Panc1 (cell line): Measurements from ENCODE around the gene ARHGEF26. TPM values are rescaled to one million over a fixed set of nuclear protein-coding genes. Genes with fewer than 3 reads are reported as not detected.
A peak's percentile ranks its signal among the peaks of the same experiment; 100 is the strongest.

Experiments
- ATAC-seq: fragments of 200-7000 bp; cut with Tn5 transposase; 2 replicates; pipeline ENCODE4 v1.9.1; 2020; ENCODE audit warnings: mild to moderate bottlenecking, moderate library complexity
- BruUV-seq: library from RNA; stranded (reverse); fragments of 400-500 nt; replicated peaks from 2 replicates; lab custom pipeline; 2021; lab: Mats Ljungman, UMichigan
- CTCF ChIA-PET: fragments of 300-600 bp; sonication (Branson Sonifier 250); formaldehyde crosslinking; loops from one replicate; lab custom pipeline; 2022; ENCODE audit warnings: antibody characterized with exemption; lab: Charles Lee
- POLR2A ChIA-PET: fragments of 300-600 bp; sonication (Branson Sonifier 250); formaldehyde crosslinking; loops from one replicate; lab custom pipeline; 2022; ENCODE audit warnings: antibody characterized with exemption; lab: Charles Lee
- DNase-seq: peaks from one replicate; pipeline ENCODE4 v3.0.0-alpha.2; 2010; ENCODE audit warnings: low read depth, low spot score
- H3K27ac ChIP-seq: 2 replicates; pipeline ENCODE4 v1.5.1; 2011; ENCODE audit warnings: mild to moderate bottlenecking, low read length, inconsistent platforms
- H3K27me3 ChIP-seq: fragments of 200-500 bp; sonication (Bioruptor generic); 2 replicates; pipeline ENCODE4 v1.6.0; 2014; ENCODE audit warnings: low read length, inconsistent platforms; ENCODE audit not compliant: control insufficient read depth, insufficient read depth
- H3K36me3 ChIP-seq: fragments of 200-500 bp; sonication (Bioruptor generic); 2 replicates; pipeline ENCODE4 v1.5.1; 2014; ENCODE audit warnings: inconsistent platforms, mild to moderate bottlenecking, low read length, moderate library complexity; ENCODE audit not compliant: control insufficient read depth, insufficient read depth
- H3K4me1 ChIP-seq: 2 replicates; pipeline ENCODE4 v1.5.1; 2011; ENCODE audit warnings: inconsistent platforms, mild to moderate bottlenecking, low read length, moderate library complexity; ENCODE audit not compliant: control insufficient read depth, insufficient read depth
- H3K4me3 ChIP-seq, 2 experiments: 2 replicates each; pipeline ENCODE4 v1.5.1; 2011 to 2012; ENCODE audit warnings: low read depth in 2 of 2, low read length in 2 of 2, mild to moderate bottlenecking in 2 of 2, inconsistent platforms in 1 of 2, moderate library complexity in 1 of 2
- H3K9me3 ChIP-seq: fragments of 200-500 bp; sonication (Bioruptor generic); 2 replicates; pipeline ENCODE4 v1.5.1; 2014; ENCODE audit warnings: low read depth, mild to moderate bottlenecking, inconsistent platforms, low read length, moderate library complexity; ENCODE audit not compliant: control insufficient read depth, insufficient read depth
- CTCF ChIP-seq: fragments of 450-650 bp; IDR thresholded peaks from 2 replicates; pipeline ENCODE4 v1.5.1; 2017; ENCODE audit warnings: mild to moderate bottlenecking
- POLR2AphosphoS5 ChIP-seq: IDR thresholded peaks from 2 replicates; pipeline ENCODE4 v1.6.1; 2012; ENCODE audit warnings: mild to moderate bottlenecking, low read depth, low read length, moderate library complexity
- REST ChIP-seq, 2 experiments: IDR thresholded peaks; 2 replicates each; pipeline ENCODE4 v1.6.1; 2011 to 2012; ENCODE audit warnings: low read depth in 2 of 2, control low read depth in 1 of 2, low read length in 1 of 2, mild to moderate bottlenecking in 1 of 2, moderate library complexity in 1 of 2; ENCODE audit not compliant: insufficient read depth in 1 of 2
- SIN3A ChIP-seq: IDR thresholded peaks from 2 replicates; pipeline ENCODE4 v1.6.1; 2012; ENCODE audit warnings: low read depth, mild to moderate bottlenecking, low read length, moderate library complexity, borderline replicate concordance; ENCODE audit not compliant: insufficient read depth
- TCF7L2 ChIP-seq: IDR thresholded peaks from 2 replicates; pipeline ENCODE4 v1.6.1; 2011; ENCODE audit warnings: mild to moderate bottlenecking, low read depth, low read length, inconsistent platforms
- in situ Hi-C: cut with HindIII; loops from 2 replicates; pipeline ENCODE4 v1.10.0; 2016; ENCODE audit warnings: low sequenced_read_pairs, low pct_unique_long_range_greater_than_20kb
- intact Hi-C: fragments of 100-400 bp; cut with micrococcal nuclease; formaldehyde crosslinking; loops from one replicate; pipeline ENCODE4 v1.10.0; 2022; ENCODE audit not compliant: unreplicated experiment
- total RNA-seq: library from RNA; stranded (reverse); gene quantifications from one replicate; pipeline ENCODE4 v1.2.1, GENCODE V29; 2021; ENCODE audit not compliant: unreplicated experiment

ARHGEF26 gene
- total RNA-seq, 1 experiment from 2014 or later: 2.0 TPM

GRCh38 chr3:154095832-154096421 is 25.3 kb upstream of the ARHGEF26 start:
- TF ChIP-seq TCF7L2 (no peak), CTCF (peak; percentile 64; the same call in 1 of the 2 replicates)
- in situ Hi-C loops (no loop called here), intact Hi-C loops (loop anchor here (5.0 kb wide), 1 partner anchor 156 kb away; no protein-coding TSS in a partner anchor)
- H3K36me3 ChIP-seq: no peaks in the 10 kb centered on the region
- ATAC-seq (no peak), DNase-seq (no peak)
- ChIA-PET CTCF (no interaction called here), POLR2A (no interaction called here)
- no TSS peak for BruUV-seq
- no peaks in the 10 kb centered on the region for H3K27me3 ChIP-seq
- H3K4me3 ChIP-seq: no peak overlapping the region
- H3K9me3 ChIP-seq: no peaks in the 10 kb centered on the region
- no peaks in the 10 kb centered on the region for H3K4me1 ChIP-seq
- H3K27ac ChIP-seq: no peak overlapping the region

GRCh38 chr3:154098376-154098775 is 22.8 kb upstream of the ARHGEF26 start:
- TF ChIP-seq TCF7L2: no peak
- no peak for TF ChIP-seq REST (IDR thresholded peaks at IDR 0.05; ENCODE audit: insufficient read depth in 1 of 2, low read depth in 2 of 2, low read length in 1 of 2)
- TF ChIP-seq SIN3A: no peak
- no peak for TF ChIP-seq POLR2AphosphoS5
- TF ChIP-seq CTCF: no peak
- ATAC-seq (no peak), DNase-seq (no peak)
- no peaks in the 10 kb centered on the region for H3K9me3 ChIP-seq
- H3K4me1 ChIP-seq: no peaks in the 10 kb centered on the region
- CTCF ChIA-PET: no interaction called here
- no TSS peak for BruUV-seq
- in situ Hi-C loops (no loop called here), intact Hi-C loops (loop anchor here (5.0 kb wide), 1 partner anchor 154 kb away; no protein-coding TSS in a partner anchor)
- no peaks in the 10 kb centered on the region for H3K36me3 ChIP-seq
- no peaks in the 10 kb centered on the region for H3K27me3 ChIP-seq
- no peak overlapping the region for H3K4me3 ChIP-seq
- no peak overlapping the region for H3K27ac ChIP-seq
- POLR2A ChIA-PET: no interaction called here
